Endothelial cell of umbilical vein (primary cell): ENCODE measurements around the gene ART3. TPM values are rescaled to one million over a fixed set of nuclear protein-coding genes. Genes with fewer than 3 reads are reported as not detected.

Experiments used
- BruUV-seq: library from RNA; stranded (reverse); fragments of 400-500 nt; replicated peaks from 2 replicates; lab custom pipeline; 2021; lab: Mats Ljungman, UMichigan
- CTCF ChIA-PET: fragments of 300-600, 350-600 bp; sonication (Branson Sonifier 250); formaldehyde crosslinking; loops from one replicate; lab custom pipeline; 2021; ENCODE audit warnings: antibody characterized with exemption, inconsistent platforms; lab: Charles Lee
- POLR2A ChIA-PET: fragments of 300-600, 350-600 bp; sonication (Branson Sonifier 250); formaldehyde crosslinking; loops from one replicate; lab custom pipeline; 2021; ENCODE audit warnings: antibody characterized with exemption, inconsistent platforms; lab: Charles Lee
- DNase-seq: peaks from one replicate; pipeline ENCODE4 v3.0.0-alpha.2; 2011; ENCODE audit warnings: low read depth, low spot score
- FAIRE-seq: peaks from 2 replicates; lab custom pipeline; 2011; peaks lifted over from hg19 to GRCh38; lab: Jason Lieb, UNC
- H2AFZ ChIP-seq: 2 replicates; pipeline ENCODE4 v1.6.0; 2012; ENCODE audit warnings: low read depth, low read length, control low read depth, inconsistent platforms
- H3K27ac ChIP-seq: 2 replicates; pipeline ENCODE4 v1.5.1; 2011; ENCODE audit warnings: low read depth, mild to moderate bottlenecking, control low read depth, low read length, moderate library complexity; ENCODE audit not compliant: insufficient read depth
- H3K27me3 ChIP-seq, 2 experiments: 2 replicates each; pipeline versions ENCODE4 v1.6.0 to v1.6.1; 2011; ENCODE audit warnings: low read length in 2 of 2, mixed read lengths in 1 of 2; ENCODE audit not compliant: control insufficient read depth in 2 of 2, insufficient read depth in 2 of 2
- H3K36me3 ChIP-seq, 2 experiments: 2 replicates in 1 of 2; 3 replicates in 1 of 2; pipeline ENCODE4 v1.5.1; 2011; ENCODE audit warnings: low read length in 2 of 2, mild to moderate bottlenecking in 1 of 2, moderate library complexity in 1 of 2; ENCODE audit not compliant: control insufficient read depth in 2 of 2, insufficient read depth in 2 of 2; ENCODE audit errors: extremely low read depth in 1 of 2
- H3K4me1 ChIP-seq: 3 replicates; pipeline ENCODE4 v1.5.1; 2011; ENCODE audit warnings: mild to moderate bottlenecking, low read length; ENCODE audit not compliant: control insufficient read depth, insufficient read depth; ENCODE audit errors: extremely low read depth
- H3K4me2 ChIP-seq: 2 replicates; pipeline ENCODE4 v1.6.1; 2011; ENCODE audit warnings: low read length, control low read depth, mixed read lengths; ENCODE audit not compliant: insufficient read depth
- H3K4me3 ChIP-seq, 3 experiments: fragments of 200-600 bp in 1 of 3; sonication (generic), shearing (Covaris generic) in 1 of 3; replicated peaks in 1 of 3; 2 replicates each; pipeline ENCODE4 v1.5.1; 2011 to 2016; ENCODE audit warnings: control low read depth in 3 of 3, low read length in 3 of 3, mild to moderate bottlenecking in 2 of 3, inconsistent platforms in 1 of 3, low read depth in 1 of 3, moderate library complexity in 1 of 3; ENCODE audit not compliant: insufficient read depth in 1 of 3
- H3K79me2 ChIP-seq: 2 replicates; pipeline ENCODE4 v1.6.0; 2012; ENCODE audit warnings: low read length, inconsistent platforms; ENCODE audit not compliant: control insufficient read depth, insufficient read depth
- H3K9ac ChIP-seq: replicated peaks from 2 replicates; pipeline ENCODE3; 2011; ENCODE audit warnings: low read length, control low read depth; ENCODE audit not compliant: insufficient read depth; ENCODE audit errors: extremely low read depth
- H3K9me1 ChIP-seq: replicated peaks from 3 replicates; pipeline ENCODE4 v1.6.0; 2011; ENCODE audit warnings: mild to moderate bottlenecking, low read length; ENCODE audit not compliant: control insufficient read depth, insufficient read depth; ENCODE audit errors: extremely low read depth
- H3K9me3 ChIP-seq: replicated peaks from 2 replicates; pipeline ENCODE4 v1.5.1; 2012; ENCODE audit warnings: low read length, inconsistent platforms; ENCODE audit not compliant: control insufficient read depth, insufficient read depth
- H4K20me1 ChIP-seq: replicated peaks from 2 replicates; pipeline ENCODE3; 2011; ENCODE audit warnings: mild to moderate bottlenecking, low read length; ENCODE audit not compliant: control insufficient read depth, insufficient read depth; ENCODE audit errors: extremely low read depth
- EZH2 ChIP-seq: IDR thresholded peaks from 2 replicates; pipeline ENCODE4 v1.6.1; 2012; ENCODE audit warnings: borderline replicate concordance, low read depth, mild to moderate bottlenecking, moderate library complexity, low read length, inconsistent platforms; ENCODE audit not compliant: severe bottlenecking
- FOS ChIP-seq: IDR thresholded peaks from 2 replicates; pipeline ENCODE4 v1.6.1; 2011; ENCODE audit warnings: mild to moderate bottlenecking, low read length, moderate library complexity, borderline replicate concordance; ENCODE audit not compliant: insufficient read depth
- GATA2 ChIP-seq: IDR thresholded peaks from 2 replicates; pipeline ENCODE4 v1.7.0; 2011; ENCODE audit warnings: low read depth, mild to moderate bottlenecking, moderate library complexity, mixed read lengths, low read length; ENCODE audit not compliant: insufficient read length, insufficient read depth
- JUN ChIP-seq: IDR thresholded peaks from 2 replicates; pipeline ENCODE4 v1.6.1; 2011; ENCODE audit warnings: borderline replicate concordance, low read depth; ENCODE audit not compliant: insufficient read length, insufficient read depth
- MYC ChIP-seq: IDR thresholded peaks from one replicate; pipeline ENCODE4 v1.6.1; 2011; ENCODE audit warnings: mild to moderate bottlenecking, low read depth, low read length
- POLR2A ChIP-seq: IDR thresholded peaks from 2 replicates; pipeline ENCODE4 v1.6.1; 2012; ENCODE audit warnings: low read depth, mild to moderate bottlenecking, control low read depth, low read length
- POLR2AphosphoS5 ChIP-seq: IDR thresholded peaks from 2 replicates; pipeline ENCODE4 v1.6.1; 2012; ENCODE audit warnings: low read depth, mild to moderate bottlenecking, control low read depth, low read length, moderate library complexity; ENCODE audit not compliant: insufficient read depth
- dilution Hi-C: fragments of 300-500 bp; cut with MboI; formaldehyde crosslinking; loops from one replicate; pipeline ENCODE4 v1.15.0; 2019; ENCODE audit warnings: low sequenced_read_pairs; ENCODE audit not compliant: extremely low pct_ligation_motif_present
- intact Hi-C: fragments of 100-400 bp; cut with micrococcal nuclease; formaldehyde crosslinking; loops from one replicate; pipeline ENCODE4 v1.10.0; 2022
- polyA plus RNA-seq, 4 experiments: library from polyadenylated mRNA; depleted of rRNA in 3 of 4; stranded (reverse) in 3 of 4; unstranded in 1 of 4; fragments of >200 nt; gene quantifications; 2 replicates each; pipeline versions ENCODE4 v1.2.1 to v1.2.3, GENCODE V29; 2011 to 2012; ENCODE audit warnings: missing spikeins in 1 of 4
- total RNA-seq: library from RNA; stranded (reverse); gene quantifications from 2 replicates; pipeline ENCODE4 v1.2.3, GENCODE V29; 2021
- TF ChIP-seq, protein P1 (sequence below): IDR thresholded peaks from 2 replicates; pipeline ENCODE4 v1.6.1; 2011; ENCODE audit not compliant: insufficient read depth, insufficient read length
- TF ChIP-seq, protein P2 (sequence below), 2 donors: IDR thresholded peaks; 1 replicate in 1 of 2; 2 replicates in 1 of 2; pipeline ENCODE4 v1.5.1; 2011; ENCODE audit warnings: low read length in 2 of 2, mild to moderate bottlenecking in 2 of 2, moderate library complexity in 2 of 2, control low read depth in 1 of 2, inconsistent platforms in 1 of 2, low read depth in 1 of 2; ENCODE audit not compliant: insufficient read depth in 1 of 2; ENCODE audit errors: extremely low read depth in 1 of 2

ART3 gene
- total and polyA plus RNA-seq, 2 donors (not counting 3 experiments of a cell fraction or from before 2014, with no cell fraction given): not detected

DNA sequence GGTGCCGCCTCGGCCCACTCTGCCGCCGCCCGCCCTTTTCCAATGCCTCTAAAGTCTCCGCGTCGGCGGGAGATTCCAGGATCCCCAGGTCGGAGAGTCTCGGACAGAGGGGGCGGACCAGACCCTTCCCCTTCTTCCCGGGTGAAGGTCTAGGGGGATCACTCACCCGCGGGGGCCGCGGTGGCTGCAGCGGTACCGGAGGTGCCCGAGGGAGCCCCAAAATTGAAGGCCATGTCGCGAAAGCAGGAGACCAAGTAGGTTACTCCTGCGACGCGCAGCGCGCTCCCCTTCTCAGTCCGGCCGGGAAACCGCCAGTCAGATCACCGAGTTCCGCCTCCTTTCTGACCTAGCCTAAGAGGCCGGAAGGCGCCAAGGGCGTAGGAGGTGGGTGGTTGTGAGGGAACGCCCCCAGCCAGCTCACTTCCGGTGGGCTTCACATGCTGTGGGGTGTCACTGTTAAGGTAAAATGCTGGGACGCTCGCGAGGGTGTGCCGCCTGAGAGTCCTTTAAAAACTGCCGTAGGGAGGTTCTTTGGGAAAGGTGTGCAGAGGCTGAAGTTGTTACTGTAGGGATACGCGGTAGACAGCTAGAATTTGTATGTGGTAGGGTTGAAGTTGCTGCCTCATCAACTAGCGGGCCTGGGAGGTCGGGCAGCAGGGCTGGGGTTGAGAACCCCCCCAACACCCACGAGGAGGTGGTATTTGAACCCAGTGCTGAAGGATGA is 73.8 kb downstream of the ART3 start, which contains the start of gene NUP54:
NUP54 (minus strand) TSS at position 256 of the 724 bp plus-strand sequence; CDS start at position 233, 23 bp downstream.
- Histone ChIP-seq H3K9me1 (no peaks in the 10 kb centered on the region), H3K9ac (peak within 1 kb of the TSS; percentile 90), H3K4me1 (peaks cover 23% of the 10 kb centered on the region), H2AFZ (peak within 1 kb of the TSS; percentile 95), H4K20me1 (peaks cover 7% of the 10 kb centered on the region), H3K27ac (peak within 1 kb of the TSS; percentile 71), H3K36me3 (peaks cover 0 to 2% of the 10 kb centered on the region in 2 experiments), H3K4me2 (peak within 1 kb of the TSS; percentile 98), H3K9me3 (no peaks in the 10 kb centered on the region), H3K79me2 (peaks cover 39% of the 10 kb centered on the region), H3K27me3 (no peaks in the 10 kb centered on the region), H3K4me3 (peak within 1 kb of the TSS; percentile 87 to 91 (median 89))
- ChIA-PET POLR2A (interaction anchor here (1.1 kb wide), 1 partner anchor 14 kb away, joined by 3 read pairs; no protein-coding TSS in a partner anchor), CTCF (interaction anchor here (1.4 to 2.6 kb wide), 3 partner anchors 32 to 230 kb away, joined by 4 to 8 read pairs (median 5); no protein-coding TSS in a partner anchor)
- peak; percentile 97 for DNase-seq
- no peak for TF ChIP-seq FOS
- TF ChIP-seq EZH2: no peak
- TF ChIP-seq, protein P1, sequence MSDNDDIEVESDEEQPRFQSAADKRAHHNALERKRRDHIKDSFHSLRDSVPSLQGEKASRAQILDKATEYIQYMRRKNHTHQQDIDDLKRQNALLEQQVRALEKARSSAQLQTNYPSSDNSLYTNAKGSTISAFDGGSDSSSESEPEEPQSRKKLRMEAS: no peak
- TF ChIP-seq POLR2AphosphoS5: peak; percentile 79
- TF ChIP-seq POLR2A: peak; percentile 64
- peak; percentile 67 for TF ChIP-seq MYC
- TF ChIP-seq GATA2: no peak
- TF ChIP-seq JUN: no peak
- TF ChIP-seq, protein P2, sequence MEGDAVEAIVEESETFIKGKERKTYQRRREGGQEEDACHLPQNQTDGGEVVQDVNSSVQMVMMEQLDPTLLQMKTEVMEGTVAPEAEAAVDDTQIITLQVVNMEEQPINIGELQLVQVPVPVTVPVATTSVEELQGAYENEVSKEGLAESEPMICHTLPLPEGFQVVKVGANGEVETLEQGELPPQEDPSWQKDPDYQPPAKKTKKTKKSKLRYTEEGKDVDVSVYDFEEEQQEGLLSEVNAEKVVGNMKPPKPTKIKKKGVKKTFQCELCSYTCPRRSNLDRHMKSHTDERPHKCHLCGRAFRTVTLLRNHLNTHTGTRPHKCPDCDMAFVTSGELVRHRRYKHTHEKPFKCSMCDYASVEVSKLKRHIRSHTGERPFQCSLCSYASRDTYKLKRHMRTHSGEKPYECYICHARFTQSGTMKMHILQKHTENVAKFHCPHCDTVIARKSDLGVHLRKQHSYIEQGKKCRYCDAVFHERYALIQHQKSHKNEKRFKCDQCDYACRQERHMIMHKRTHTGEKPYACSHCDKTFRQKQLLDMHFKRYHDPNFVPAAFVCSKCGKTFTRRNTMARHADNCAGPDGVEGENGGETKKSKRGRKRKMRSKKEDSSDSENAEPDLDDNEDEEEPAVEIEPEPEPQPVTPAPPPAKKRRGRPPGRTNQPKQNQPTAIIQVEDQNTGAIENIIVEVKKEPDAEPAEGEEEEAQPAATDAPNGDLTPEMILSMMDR (IDR thresholded peaks at IDR 0.05; ENCODE audit: extremely low read depth in 1 of 2, insufficient read depth in 1 of 2, low read depth in 1 of 2, low read length in 2 of 2): no peak
- dilution Hi-C loops: no loop called here
- peak; percentile 90 for FAIRE-seq
- intact Hi-C loops: loop anchor here (1.0 to 10.0 kb wide), 4 partner anchors 65 to 926 kb away; partner anchors contain the start of genes CCNI, SCARB2 and SDAD1
- no TSS peak for BruUV-seq
